Measurements from ENCODE around the gene GLRX.

Gene GLRX

DNA sequence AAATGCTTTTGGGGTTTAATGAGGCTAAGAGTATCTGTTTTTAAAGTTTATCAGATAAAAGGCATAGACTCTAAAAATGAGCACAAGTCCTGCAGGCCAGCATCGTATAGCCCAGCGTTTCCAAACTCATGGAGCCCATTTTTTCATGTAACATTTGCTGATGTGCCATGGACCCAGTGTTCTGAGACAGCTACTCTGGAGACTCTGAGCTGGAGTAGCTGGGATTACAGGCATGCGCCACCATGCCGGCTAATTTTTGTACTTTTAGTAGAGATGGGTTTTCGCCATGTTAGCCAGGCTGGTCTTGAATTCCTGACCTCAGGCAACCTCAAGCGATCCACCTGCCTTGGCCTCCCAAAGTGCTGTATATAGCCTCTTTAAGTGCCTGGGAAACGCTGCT lies 15.8 kb downstream of the GLRX start:
- no peak for DNase-seq

DNA sequence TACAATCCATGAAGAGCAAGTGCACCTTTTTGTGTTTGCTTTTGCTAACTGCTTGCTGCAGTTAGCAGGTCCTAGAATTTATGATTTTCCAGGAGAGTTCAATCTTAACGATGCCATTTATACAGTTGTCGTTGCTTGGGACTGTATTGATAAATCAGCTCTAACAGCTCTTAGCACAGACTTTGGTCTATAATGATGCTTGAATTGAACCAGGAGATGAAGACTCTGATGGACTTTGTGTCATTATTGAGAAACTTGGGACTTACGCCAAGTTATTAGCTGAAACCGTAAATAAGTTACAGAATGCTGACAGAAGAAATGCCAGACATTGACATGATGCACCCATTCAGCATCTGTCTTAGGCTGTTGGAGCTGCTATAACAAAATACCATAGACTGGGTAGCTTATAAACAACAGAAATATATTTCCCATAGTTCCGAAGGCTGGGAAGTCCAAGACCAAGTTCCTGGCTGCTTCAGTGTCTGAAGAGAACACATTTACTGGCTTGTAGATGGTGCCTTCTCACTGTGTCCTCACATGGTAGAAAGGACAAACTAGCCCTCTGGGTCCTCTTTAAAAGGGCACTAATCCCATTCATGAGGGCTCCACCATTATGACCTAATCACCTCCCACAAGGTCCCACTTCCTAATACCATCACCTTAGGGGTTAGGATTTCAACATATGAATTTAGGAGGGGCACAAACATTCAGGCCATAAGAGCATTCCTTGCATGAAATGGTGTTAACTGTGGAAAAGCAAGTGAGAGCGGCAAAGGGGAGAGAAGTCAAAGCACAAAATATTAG lies 17.6 kb downstream of the GLRX start:
- DNase-seq = no peak

DNA sequence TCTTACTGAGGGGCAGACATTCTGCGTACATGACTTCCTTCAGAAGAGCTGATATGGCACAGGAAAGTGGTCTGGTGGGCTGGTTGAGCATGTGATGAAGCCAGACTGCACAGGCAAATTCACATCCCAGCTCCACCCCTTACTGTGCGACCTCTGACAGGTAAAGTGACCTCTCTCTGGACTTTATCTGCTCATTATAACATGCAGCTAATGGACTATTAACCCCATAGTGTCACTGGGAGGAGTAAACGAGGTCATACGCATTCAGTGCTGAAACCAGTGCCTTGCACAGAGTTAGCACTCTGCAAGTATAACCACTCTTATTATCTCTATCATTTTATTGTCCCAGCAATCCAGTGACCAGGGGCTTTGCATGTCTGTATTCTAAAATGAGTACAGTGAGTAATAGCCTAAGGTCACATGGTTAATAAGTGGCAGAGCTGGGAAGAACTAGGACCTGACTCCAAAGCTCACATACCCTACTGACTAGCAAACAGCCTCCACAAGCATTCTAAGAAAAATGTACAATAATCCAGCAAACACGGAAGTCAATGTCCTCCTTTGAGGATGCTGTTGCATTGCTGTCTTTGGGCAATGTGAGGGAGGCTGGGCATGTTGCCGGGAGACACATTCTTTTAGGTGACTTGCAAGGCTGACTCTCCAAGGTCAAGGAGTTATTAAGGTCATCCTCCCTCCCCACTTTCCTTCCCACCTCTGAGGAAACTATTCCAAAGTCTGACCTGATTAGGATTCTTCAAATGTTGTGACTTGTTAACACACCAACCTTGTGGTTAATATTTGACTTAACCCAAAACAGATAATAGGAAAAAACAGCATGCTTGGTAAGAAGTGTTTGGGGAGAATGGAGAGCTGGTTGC lies 19.0 kb downstream of the GLRX start:
- DNase-seq = no peak

DNA sequence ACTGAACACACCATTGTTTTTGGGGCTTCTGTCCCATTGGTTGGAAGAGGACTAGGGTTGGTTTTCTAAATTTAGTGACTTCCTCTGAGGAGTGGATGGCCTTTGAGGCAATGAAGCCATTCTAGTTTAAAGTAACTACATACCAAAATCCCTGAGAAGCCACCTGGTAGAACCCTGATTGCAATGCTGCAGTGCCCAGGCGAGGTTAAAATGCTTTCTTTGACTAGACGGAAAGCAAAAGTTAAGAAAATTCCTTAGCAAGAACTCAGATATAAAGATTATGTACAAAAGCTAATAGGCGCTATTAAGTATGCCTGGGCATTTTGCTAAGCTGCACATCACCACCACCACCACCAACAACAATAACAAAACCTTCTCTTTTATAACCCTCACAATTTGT lies 20.6 kb downstream of the GLRX start:
- DNase-seq = no peak

GRCh38 chr5:95801532-95801931 lies 21.0 kb downstream of the GLRX start:
- DNase-seq = no peak

DNA sequence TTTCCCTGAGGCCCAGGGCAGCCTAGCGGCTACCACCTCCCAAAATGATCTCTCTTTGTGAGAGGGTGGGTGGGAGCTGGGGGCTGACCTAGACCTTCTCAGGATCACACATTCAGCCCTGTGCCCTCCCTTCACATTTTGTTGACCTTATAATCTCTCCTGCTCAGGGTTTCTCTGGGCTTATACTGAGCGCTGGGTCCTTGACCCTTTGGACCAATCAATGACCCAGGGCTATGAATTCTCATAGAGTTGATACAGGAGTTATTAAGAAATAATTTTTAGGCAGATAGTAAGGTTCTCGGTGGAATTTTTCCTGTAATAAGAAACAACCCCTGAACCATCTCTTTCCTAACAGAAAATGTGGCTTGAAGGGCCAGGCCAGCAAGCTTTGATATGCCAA lies 22.0 kb downstream of the GLRX start:
- no peak for DNase-seq

DNA sequence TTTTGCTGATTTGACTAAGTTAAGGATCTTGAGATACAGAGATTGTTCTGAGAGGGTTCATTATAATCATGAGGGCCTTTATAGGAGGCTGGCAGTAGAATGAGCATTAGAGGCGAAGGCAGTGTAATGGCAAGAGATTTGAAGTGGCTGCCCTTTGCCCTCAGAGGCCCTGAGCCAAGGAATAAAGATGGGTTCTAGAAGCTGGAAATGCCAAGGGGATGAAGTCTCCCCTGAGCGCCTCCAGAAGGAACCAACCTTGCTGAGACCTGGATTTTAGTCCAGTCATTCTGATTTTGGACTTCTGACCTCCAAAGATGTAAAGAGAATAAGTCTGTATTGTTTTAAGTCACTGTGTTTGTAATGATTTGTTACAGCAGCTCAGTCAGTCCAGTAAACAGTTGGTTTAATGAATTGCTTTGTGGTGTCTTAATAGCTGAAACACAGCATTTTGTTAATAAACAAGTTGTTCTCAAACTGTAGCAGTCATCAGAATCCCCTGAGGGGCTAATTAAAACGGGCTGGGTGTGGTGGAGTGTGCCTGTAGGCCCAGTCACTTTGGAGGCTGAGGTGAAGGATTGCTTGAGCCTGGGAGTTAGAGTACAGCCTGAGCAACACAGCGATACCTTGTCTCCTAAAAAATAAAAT lies 23.2 kb downstream of the GLRX start:
- no peak for DNase-seq

- no peak for DNase-seq
These were observed 24.0 kb downstream of the GLRX start for GRCh38 chr5:95798545-95798944.

DNA sequence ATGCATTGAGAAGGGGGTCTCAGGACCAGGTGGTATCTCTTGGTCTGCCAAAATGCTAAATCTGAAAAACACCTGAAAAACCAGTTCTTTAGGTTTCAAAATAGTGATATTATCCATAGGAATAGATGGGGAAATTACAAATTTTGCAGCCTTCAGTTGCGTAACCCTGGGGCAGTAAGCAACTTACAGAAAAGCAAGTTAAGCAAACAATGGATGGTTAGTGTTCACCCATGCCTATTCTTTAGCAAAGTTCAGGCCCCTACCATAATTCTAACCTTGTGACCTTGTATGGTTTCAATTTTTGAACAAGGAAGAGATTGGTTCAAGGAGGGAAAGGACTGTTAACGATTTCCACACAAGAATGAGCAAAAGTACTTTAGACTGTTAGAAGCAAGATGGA lies 24.5 kb downstream of the GLRX start:
- no peak for DNase-seq

GRCh38 chr5:95797301-95797700 lies 25.2 kb downstream of the GLRX start:
- DNase-seq = no peak

- DNase-seq = no peak
These were observed 28.4 kb downstream of the GLRX start for GRCh38 chr5:95794070-95794516.

GRCh38 chr5:95791751-95792150 lies 30.8 kb downstream of the GLRX start:
- no peak for DNase-seq

DNA sequence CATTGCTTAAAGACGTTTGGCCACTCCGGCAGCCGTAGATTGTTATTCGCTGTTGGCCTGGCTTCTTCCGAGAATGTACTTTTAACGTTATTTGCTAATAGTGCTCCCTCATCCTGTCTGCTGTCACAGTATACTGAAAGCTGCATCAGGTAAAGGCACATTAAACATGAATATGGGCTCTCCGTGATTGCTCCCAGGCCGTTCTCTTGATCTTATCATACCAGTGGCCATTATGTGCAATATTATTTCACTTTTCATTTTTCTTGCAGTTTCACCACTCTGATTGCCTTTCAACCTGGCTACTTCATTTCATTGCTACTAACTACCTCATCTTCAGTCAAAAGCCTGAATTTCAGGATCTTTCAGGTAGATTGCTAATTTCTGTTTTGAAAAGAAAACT lies 34.0 kb downstream of the GLRX start:
- DNase-seq = no peak

DNA sequence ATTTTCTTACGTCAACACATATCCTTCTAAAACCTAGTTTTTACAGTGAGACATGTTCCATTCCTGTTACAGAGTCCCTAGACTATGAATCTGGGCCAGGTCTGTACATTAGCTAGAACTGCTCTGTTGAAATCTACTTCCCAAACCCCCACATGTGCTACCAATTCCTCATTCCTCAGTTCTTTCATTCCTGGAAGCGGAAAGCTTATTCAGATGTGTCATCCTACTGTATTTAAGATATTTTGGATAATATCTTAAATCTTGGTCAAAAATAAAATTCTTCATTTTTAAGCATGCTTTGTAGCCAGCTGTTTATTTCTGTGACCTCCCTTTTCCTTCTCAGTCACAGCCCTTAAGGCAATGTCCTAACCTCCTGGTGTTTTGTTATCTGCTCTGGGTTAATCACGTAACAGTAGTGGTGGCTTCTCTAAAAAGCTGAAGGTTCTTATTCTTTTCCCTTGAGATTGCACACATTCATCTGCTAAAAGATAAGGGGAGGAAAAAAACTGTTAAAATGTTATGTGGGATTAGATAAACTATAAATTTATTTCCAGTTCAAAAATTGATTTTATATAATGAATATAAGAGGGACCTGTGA lies 35.6 kb downstream of the GLRX start:
- DNase-seq = no peak

GRCh38 chr5:95784514-95785302 lies 37.8 kb downstream of the GLRX start:
- DNase-seq = no peak

- no peak for DNase-seq
These were observed 38.9 kb downstream of the GLRX start for GRCh38 chr5:95783661-95784060.

DNA sequence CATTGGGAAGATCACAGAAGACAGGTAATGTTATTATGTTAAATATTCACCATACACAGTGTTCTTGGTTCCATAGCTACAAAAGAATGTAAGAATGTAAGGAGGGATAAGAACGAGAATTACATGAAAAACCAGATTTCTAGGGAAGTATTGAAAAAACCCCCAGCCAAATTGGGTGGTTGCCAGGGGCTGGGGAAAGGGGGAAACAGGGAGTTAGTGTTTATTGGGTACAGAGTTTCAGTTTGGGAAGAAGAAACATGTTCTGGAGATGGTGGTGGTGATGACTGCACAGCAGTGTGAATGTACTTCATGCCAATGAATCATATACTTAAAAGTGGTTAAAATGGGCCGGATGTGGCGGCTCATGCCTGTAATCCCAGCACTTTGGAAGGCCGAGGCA lies 40.3 kb downstream of the GLRX start:
- DNase-seq = no peak

GRCh38 chr5:95781101-95781583 lies 41.4 kb downstream of the GLRX start:
- DNase-seq = peak; percentile 7

- no peak for DNase-seq
These were observed 41.9 kb downstream of the GLRX start for GRCh38 chr5:95780597-95780996.

DNA sequence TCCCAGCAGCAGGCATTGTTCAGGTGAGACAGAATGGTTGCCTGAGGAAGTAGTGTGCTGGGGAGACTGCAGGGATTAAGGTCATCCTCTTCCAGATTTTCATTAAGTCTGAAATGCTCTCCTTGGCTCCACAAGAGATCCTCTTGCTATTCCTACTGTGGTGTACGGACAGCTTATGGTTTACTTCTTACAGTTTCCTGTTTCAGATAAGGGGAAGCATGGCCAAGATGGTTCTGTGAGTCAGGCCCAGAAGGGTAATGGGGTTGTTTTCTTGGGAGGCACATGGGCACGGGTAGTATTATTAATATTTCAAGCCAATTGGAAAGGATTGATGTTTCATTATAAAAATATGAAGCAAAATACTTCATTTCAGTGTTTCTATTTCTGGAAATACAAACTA lies 42.9 kb downstream of the GLRX start:
- DNase-seq = no peak

- DNase-seq = no peak
These were observed 43.7 kb downstream of the GLRX start for GRCh38 chr5:95778713-95779436.

- DNase-seq = no peak
These were observed 45.1 kb downstream of the GLRX start for GRCh38 chr5:95777441-95777840.

Data from NCI-H2107 (cell line).